ENCODE data around the gene CTPS1.

The CTPS1 gene

DNA sequence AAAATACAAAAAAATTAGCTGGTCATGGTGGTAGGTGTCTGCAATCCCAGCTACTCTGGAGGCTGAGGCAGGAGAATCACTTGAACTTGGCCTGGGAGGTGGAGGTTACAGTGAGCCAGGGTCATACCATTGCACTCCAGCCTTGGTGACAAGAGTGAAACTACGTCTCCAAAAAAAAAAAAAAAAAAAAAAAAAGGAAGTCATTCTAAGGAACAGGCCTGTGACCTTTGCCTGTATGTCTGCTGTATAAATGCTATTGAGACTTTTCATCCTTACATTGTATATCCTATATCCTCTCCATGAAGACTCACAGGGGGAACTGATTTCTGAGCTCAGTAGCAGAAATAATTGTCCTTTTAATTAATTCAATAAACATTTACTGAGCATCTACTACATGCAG, 7.5 kb upstream of the CTPS1 start:
- no peak for DNase-seq

DNA sequence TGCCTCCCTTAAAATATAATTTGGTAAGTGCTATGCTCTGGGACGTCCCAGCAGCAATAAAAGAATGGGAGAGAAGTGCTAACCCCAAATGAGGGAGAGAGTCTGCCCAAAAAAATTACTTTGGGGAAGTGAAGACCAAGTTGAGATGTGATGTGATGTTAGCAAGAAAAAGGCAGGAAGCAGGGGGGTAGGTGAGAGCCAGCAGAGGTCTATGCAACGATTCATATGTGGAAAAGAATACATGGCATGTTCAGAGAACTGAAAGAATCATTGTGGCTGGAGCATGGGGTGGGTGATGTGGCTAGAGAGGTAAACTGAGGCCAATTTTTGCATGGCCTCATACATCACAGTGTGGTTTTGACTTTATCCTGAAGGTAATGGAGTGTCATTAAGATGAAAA, 5.6 kb upstream of the CTPS1 start:
- no peak for DNase-seq

DNA sequence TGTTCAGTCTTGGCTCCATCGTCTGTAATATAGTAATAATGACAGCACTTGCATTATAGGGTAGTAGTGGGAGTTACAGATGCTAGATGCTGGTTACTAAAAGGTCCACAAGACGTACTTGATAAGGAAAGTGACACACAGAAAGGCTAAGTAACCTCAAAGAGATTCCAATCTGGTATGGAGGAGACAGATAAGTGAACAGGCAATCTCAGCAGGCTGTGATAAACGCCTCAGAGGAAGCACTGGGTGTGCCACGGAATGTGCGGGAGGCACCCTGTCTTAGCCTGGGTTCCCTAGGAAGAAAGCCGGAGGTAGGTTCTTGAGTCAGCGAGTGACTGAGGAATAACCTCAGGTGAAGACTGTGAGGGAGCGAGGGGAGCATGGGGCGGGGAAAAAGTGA, 4.6 kb upstream of the CTPS1 start:
- no peak for DNase-seq

DNA sequence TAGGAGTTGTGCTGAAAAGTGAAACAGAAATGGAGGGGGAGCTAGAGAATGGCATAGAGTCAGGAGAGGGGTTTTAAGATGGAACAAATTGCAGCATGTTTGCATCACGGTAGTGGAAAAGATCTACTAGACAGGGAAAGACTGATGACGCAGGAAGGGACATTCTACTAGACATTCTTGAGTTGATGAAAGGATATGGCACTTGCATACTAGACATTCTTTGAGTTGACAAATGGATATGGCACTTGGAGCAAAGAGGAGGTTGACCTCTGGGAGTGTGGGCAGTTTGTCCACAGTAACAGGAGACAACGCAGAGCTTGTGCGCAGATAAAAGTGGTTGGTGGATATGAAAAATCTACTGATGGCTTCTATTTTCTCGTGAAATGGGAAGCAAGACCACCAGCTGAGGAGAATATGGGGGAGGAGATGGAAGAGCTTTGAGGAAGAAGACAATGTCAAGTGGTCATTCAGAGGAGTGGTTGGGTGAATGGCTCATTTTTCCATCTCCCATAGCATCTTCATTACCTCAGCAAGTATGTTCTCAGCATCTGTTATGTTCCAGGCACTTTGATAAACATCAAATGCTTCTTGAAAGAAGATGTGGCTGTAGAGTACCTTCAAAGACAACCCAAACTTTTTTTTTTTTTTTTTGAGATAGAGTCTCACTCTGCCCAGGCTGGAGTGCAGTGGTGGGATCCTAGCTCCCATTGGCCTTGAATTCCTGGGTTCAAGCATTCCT, 2.4 kb upstream of the CTPS1 start:
- no peak for DNase-seq

DNA sequence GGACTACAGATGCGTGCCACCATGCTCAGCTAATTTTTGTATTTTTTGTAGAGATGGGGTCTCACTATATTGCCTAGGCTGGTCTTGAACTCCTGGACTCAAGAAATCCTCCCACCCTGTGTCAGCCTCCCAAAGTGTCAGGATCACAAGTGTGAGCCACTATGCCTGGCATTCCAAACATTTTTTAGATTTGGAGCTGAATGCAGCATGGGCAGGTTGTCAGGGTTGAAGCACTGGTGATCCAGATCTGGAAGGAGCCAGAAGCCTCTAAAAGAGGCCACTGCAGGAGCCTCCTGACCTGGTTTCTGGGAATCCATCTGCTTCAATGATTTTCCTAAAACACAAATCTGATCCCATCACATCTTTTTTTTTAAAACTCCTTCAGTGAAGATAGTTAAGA, 1.8 kb upstream of the CTPS1 start:
- no peak for DNase-seq

DNA sequence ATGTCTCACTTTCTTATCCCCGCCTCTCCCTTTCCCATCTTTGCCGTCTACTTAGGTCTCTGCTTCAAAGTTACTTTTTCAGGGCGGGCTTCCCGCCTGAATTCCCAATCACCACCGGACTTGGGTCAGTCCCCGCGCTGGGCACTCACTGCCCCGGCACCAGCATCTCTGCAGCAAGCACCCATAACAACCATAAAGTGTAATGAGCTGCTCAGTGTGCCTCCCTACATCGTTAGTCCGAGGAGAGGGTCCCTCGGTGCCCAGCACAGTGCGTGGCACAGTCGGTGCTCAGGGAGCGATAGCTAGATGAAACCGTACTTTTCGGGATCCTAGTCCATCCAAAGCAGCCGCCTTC, 633 bp upstream of the CTPS1 start:
- no peak for DNase-seq

DNA sequence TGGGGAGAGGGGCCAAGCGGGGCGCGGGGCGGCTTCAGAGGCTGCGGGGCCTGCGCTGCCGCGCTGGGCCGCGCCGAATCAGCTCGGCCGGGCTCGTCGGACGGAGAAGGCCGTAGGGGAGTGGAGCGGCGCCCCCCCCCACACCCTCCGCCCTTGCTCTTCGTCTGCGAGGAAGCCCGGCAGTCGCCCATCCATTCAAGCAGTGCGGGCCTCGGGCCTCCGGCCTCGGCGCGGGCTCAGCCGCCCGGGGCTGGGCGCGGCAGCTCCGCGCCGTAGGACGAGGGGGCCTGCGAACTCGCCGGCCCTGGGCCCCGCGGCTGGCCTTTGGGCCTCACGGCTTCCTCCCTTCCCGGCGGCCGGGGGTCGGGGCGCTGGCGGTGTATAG, 564 bp downstream of the CTPS1 start:
- DNase-seq = no peak

DNA sequence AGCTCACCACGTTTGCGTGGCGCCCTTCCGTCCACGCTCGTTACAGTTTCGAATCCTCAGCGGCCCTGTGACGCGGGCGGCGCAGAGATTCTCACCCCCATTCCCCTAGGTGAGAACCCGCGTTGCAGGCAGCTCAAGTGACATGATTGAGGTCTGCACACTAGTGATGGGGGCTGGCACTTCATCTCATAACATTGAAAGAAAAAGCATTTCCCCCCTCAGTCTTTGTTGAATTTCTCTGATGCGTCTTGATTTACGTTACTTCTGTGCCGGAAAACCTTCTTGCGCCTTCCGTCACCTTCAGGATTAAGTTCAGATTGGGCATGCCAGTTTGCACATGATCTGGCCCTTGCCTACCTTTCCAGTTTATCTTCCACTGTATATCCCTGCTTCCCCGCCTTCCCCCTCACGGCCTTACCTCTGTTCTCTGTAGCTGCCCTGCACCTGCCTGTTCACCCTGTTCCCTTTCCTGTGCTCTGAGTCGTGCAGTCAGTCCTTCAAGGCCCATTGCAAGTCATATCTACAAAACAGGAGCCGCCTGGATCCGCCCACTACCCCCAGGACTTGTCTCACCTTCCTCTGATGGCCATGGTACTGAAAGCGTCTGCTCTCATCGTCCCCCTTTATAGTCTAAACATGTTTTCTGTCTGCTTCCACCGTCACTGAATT, 1.1 kb downstream of the CTPS1 start:
- DNase-seq = peak; percentile 97

DNA sequence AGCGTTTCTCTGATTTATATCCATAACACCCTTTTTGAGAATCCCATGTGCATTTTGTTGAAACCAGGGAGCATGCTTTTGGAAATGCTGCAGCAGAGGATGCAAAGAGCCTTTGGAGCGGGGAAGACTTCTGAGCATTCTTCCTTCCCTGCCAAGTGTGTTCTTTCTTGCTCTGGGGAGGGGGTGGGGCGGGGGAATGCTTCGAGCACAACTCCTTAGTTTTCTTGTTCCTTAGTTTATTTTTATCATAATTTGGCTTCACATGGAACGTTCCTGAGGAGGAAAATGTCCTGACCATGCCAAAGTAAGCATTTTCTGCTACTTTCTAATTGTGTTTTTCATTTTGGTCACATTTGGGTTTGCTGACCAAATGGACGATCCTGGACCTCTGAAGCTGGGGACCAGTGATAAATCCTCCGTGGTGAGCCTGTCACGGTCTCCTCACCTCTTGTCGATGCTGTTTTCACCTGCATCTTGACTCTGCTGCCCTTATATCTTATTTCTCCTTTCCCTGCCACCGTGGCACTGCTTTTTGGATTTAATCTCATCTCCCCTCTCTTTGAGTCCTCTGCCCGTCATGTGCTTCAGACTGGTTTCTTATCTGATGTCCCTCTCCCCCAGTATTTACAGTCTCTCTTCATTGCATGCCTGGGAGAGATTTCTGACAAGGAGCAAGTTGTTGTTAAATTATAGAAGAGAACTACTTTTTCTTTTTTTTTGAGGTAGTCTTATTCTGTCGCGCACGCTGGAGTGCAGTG, 2.4 kb downstream of the CTPS1 start:
- DNase-seq = no peak

DNA sequence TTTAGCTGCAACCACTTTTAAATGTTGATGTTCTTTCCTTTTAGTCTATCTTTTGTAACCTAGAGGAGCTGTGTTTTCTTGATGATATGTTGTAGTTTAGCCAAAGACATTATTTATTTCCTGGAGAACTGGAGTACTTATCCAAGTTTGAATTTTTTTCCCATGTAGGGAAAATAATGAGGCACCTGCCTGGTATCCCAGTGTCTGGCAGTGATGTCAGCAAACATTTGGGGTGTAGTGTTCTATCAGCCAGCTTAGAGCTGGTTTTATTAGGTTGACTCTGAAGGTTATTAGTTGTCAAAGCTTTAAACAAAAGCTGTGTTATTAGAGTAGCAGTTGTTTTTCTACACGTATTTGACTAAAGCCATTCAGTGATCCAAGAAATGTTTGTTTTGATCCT, 3.2 kb downstream of the CTPS1 start:
- DNase-seq = no peak

DNA sequence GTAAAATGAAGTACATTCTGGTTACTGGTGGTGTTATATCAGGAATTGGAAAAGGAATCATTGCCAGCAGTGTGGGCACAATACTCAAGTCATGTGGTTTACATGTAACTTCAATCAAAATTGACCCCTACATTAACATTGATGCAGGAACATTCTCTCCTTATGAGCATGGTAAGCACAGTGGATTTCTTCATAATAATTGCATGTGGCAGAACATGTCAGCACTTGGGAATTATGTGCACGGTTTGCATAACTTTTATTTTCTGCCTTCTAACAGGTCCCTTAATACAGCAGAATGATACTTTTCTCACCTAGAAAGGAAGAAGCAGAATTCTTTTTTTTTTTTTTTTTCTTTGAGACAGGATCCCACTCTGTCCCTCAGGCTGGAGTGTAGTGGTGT, 3.8 kb downstream of the CTPS1 start:
- DNase-seq = no peak

DNA sequence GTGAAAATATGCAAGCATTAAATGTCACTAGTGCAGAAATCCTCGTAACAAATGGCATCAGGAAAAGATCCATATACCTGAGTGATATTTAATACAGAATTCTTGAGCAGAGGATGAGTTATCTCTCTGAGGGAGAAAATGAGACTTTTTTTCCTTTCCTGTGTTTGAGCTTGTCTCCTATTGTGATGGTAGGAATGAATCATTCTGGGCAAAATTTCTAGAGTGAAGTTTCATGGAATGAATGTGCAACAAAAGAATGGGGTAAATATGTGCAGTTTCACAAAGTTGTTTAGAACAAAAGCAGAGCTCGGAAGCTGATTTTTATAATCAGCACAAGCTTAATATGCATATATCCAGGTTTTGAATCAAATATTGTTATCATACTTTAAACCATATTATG, 4.6 kb downstream of the CTPS1 start:
- no peak for DNase-seq

DNA sequence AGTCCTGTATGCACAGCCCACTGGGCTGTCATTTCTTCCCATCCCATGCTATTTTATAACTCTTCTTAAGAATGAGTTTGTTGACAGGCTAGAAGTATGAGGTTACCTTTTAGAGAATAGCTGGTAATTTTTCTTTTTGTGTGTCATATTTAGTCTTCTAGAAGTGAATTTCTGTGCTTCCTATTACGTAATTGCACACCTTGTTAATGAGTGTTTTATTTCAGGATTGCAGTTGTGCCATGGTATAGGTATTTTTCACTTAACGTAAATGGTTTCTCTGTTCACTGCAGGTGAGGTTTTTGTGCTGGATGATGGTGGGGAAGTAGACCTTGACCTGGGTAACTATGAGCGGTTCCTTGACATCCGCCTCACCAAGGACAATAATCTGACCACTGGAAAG, 5.0 kb downstream of the CTPS1 start:
- DNase-seq = no peak

DNA sequence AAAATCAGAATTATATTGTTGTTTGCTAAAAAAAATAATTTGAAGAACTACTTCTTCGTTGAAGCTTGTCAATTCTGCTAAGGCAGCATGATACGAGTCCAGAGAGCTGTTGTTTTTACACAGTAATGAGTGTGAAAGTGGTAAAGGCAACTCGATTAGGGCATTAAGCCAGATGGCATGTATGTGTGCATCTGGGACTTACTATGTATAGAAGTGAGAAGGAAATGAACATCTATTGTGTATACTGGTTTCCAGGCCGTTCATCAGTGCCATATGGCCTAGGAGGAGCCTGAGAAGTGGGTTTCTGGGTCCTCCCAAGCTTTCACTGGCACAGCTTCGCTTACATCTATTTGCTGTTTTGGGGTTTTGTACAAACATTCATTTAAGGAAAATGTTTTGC, 5.7 kb downstream of the CTPS1 start:
- no peak for DNase-seq

DNA sequence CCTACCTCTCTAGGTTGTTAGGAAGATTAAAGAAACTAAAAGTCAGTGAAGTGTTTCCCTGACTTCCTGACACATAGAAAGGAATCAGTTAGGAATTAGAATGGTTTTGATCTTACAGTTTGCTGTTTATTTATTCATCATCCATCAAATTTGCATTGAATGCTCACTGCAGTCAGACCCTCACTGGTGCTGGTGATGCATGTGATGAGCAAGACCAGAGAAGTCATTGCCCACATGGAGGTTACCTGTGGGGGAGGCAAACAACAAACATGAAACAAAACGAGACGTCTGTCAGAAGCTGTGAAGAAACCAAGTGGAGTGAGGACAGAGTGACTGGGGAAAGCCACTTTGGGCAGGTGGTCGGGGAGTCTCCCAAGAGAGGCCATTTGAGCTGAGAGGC, 6.4 kb downstream of the CTPS1 start:
- no peak for DNase-seq

DNA sequence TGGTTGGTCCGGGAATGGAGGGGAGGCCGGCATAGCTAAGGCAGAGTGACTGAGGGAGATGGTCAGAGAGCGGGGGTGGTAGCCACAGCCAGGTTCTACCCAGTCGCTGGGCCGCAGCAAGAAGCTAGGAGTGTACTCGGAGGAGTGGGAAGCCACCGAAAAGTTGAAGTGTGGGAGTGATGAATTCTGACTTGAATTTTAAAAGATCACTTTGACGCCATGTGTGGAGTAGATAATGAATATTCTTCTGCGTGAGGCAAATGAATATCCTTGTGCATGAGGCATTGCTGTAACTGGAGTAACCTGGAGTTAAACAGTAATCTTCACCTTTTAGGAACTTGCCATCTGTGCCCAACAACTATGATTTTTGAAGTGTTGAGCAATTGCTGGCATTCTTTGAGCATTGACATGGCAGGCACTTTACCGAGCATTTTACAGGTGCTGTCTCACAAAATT, 6.9 kb downstream of the CTPS1 start:
- DNase-seq = no peak

DNA sequence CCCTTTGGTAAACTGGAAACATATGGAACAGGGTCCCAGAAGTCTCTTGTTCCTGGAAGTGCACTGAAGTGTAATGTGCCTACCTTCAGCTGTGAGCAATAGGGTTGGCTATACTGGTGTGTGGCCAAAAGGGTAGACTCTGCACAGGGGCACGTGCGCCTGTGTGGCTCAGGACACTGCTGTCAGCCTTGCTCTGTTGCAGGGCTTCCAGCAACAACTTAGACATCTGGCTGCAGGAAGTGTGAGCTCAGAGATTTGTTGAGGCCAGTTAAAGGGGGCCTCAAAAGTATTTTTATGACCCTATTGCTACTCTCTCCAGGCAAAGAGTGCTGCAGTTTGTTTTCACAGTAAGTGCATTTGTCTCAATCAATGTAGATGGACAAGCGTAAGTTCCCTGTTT, 7.5 kb downstream of the CTPS1 start:
- DNase-seq = no peak

DNA sequence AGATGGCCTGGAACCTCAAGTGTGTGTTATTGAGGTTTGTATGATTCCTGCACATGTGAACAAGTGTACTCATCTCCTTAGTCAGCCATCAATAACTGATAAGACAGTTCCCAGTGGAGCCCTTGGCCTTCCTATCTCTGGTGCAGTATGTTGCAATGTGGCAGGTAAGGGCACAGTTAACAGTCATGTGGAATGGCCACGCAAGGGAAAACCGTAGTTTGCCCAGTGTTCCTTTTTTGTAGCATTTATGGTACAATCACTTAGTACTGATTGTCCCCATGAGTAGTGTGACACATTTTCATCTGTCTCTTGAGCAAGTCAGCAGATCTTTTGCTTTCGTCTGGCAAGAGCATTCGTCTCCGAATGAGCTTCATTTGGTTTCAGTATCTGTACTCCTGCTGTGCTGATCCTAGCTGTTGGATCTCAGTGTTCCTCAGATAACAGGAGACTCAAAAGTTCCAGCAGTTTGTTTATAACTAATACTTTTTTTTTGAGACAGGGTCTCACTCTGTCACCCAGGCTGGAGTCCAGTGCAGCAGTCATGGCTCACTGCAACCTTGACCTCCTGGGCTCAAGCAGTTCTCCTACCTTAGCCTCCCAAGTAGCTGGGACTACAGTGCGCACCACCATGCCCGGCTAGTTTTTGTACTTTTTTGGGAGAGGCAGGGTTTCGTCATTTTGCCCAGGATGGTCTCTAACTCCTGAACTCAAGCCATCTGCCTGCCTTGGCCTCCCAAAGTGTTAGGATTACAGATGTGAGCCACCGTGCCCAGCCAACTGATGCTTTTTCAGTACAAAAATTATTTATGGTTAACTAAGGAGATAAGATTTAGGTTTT, 8.2 kb downstream of the CTPS1 start:
- DNase-seq = no peak

DNA sequence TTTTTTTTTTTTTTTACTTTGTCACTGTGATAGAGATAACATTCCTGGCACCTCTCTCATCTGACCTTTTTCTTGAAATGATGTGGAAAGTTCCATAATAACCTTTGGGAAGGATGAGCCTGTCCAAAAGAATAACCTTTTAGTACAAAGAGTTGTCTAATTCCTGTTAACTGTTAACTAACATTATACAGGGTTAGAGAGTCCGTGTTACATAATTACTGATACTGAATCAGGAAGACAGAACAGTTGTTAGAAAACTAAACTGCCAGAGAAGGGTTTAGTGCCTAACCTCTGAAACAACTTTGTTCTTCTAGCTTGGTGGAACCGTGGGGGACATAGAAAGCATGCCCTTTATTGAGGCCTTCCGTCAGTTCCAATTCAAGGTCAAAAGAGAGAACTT, 8.8 kb downstream of the CTPS1 start:
- DNase-seq = no peak

DNA sequence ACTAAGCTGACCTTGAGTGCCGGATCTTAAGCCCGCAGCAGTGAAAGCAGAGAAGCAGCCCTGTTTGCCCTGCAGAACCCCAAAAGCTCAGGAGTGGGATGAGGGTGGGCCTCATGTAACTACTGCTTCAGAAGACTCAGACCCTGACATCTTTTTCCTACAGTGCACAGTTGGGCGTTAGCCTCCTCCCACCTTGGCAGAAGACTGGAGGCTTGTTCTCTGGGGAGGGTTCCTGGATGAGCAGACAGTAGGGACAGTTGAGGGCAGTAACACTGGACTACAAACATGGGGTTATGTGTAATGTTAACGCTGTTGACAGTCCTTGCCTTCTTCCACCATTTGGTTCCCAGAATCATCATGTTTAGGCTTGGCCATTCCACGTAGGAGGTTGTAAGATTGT, 9.6 kb downstream of the CTPS1 start:
- no peak for DNase-seq

DNA sequence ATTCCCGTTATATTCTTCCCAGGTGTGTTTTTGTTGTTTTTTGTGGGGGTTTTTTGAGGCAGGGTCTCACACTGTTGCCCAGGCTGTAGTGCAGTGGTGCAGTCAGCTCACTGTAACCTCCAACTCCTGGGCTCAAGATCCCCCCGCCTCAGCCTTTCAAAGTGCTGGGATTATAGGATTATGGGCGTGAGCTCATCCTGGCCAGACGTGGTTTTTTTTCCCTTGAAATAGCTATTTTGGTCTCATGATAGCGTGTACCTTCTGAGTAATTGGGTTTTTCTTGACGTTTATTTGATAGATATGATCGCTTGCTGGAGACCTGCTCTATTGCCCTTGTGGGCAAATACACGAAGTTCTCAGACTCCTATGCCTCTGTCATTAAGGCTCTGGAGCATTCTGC, 17.6 kb downstream of the CTPS1 start:
- DNase-seq = no peak

DNA sequence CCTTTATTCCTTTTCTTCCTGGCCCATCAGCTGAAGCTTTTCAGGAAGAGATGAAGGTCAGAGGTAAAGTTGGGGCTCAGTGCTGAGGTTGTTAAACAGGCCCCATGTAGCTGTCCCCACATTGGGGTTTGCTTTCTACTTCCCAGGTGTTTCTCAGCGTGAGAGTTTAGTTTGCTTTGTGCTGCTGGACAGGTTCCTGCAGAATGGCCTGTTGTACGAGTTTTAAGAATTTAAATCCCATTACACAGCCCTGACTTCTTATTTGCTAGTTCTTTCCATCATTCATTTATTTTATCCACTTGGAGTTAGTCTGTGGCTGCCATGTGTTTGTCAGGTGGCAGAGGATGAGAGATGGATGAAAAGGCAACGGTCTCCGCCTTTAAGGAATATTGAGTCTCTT, 19.2 kb downstream of the CTPS1 start:
- no peak for DNase-seq

DNA sequence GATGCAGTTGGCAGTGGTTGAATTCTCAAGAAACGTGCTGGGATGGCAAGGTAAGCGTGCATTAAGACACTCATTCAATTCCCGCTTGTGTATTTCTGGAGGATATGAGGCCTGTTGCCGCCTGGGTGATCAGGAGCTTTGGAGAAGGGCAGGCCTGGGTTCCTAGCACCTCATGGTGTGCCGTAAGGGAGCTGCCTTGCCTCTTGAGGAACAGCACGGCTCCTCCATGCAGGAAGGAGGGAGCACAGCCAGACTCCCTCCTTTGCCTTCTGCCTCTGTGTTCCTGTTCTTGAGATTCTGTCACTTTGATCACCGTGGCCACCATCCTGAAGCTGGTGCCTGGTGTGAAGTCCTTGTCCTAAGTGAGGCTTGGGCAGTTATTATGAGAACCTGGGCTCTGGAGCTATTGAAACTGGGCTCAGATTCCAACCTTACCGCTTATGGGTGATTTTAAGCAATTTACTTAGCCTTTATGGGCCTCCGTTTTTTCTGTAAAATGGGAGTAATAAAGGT, 23.7 kb downstream of the CTPS1 start:
- no peak for DNase-seq

Measured in NCI-H748 treated with DMSO at 0.1 percent for 48 hours (cell line).